Gastrocnemius medialis (tissue), 4 donors: Measurements from ENCODE around the gene TSHR. TPM values are rescaled to one million over a fixed set of nuclear protein-coding genes. Genes with fewer than 3 reads are reported as not detected.

Experiments used
- ATAC-seq, 2 donors: fragments of 150-250 bp; one replicate each; pipeline ENCODE4 v1.9.1; 2016
- DNase-seq, 2 donors: peaks; one replicate each; pipeline ENCODE4 v3.0.0-alpha.2; 2019
- H3K27ac ChIP-seq, 4 donors: fragments of 200-600 bp; sonication (generic); 1 replicate in 1 of 4; 2 replicates in 3 of 4; pipeline ENCODE4 v1.5.1; 2016 to 2018; ENCODE audit warnings: mild to moderate bottlenecking in 2 of 4, moderate library complexity in 1 of 4
- H3K27me3 ChIP-seq, 3 donors: fragments of 200-600 bp; sonication (generic) in 2 of 3; 1 replicate in 1 of 3; 2 replicates in 2 of 3; pipeline versions ENCODE4 v1.5.1 to v1.6.0; 2016 to 2019; ENCODE audit warnings: mild to moderate bottlenecking in 1 of 3, moderate library complexity in 1 of 3
- H3K36me3 ChIP-seq, 2 donors: fragments of 200-600 bp; sonication (generic) in 1 of 2; one replicate each; pipeline ENCODE4 v1.5.1; 2017 to 2018
- H3K4me1 ChIP-seq, 2 donors: fragments of 200-600 bp; sonication (generic) in 1 of 2; one replicate each; pipeline ENCODE4 v1.5.1; 2016 to 2017; ENCODE audit warnings: mild to moderate bottlenecking in 2 of 2
- H3K4me3 ChIP-seq, 4 donors: fragments of 200-600 bp; sonication (generic) in 3 of 4; 1 replicate in 1 of 4; 2 replicates in 3 of 4; pipeline ENCODE4 v1.5.1; 2016 to 2019; ENCODE audit warnings: mild to moderate bottlenecking in 2 of 4
- H3K9me3 ChIP-seq, 3 donors: fragments of 200-600 bp; sonication (generic) in 2 of 3; 1 replicate in 1 of 3; 2 replicates in 2 of 3; pipeline ENCODE4 v1.5.1; 2016 to 2019
- CTCF ChIP-seq, 5 experiments: fragments of 450-650 bp in 3 of 5; fragments of 200-600 bp in 2 of 5; sonication (generic) in 2 of 5; IDR thresholded peaks in 4 of 5; conservative IDR thresholded peaks in 1 of 5; 1 replicate in 4 of 5; 2 replicates in 1 of 5; pipeline ENCODE4 v1.5.1; 2016 to 2019; ENCODE audit warnings: antibody characterized with exemption in 5 of 5, mild to moderate bottlenecking in 3 of 5, moderate library complexity in 3 of 5
- POLR2A ChIP-seq, 2 donors: fragments of 450-650 bp; IDR thresholded peaks; one replicate each; pipeline ENCODE4 v1.6.1; 2017; ENCODE audit warnings: antibody characterized with exemption in 2 of 2, mild to moderate bottlenecking in 2 of 2, moderate library complexity in 2 of 2
- in situ Hi-C, 4 donors: fragments of 200-750 bp; cut with MboI; loops; one replicate each; pipeline versions ENCODE4 v1.15.0 to v1.8.0; 2017; ENCODE audit warnings: low sequenced_read_pairs in 4 of 4
- intact Hi-C: fragments of 100-400 bp; cut with DNase I; formaldehyde crosslinking; loops from one replicate; pipeline ENCODE4 v1.15.1; 2023; ENCODE audit warnings: low total_unique reads
- total RNA-seq, 4 donors: library from RNA; depleted of rRNA; stranded (reverse); fragments of >200 nt; gene quantifications; one replicate each; pipeline versions ENCODE4 v1.1.0 to v1.2.3, GENCODE V29; 2016

TSHR gene
- total RNA-seq, 4 donors from 2014 or later, result not detected

- in situ Hi-C loops, result loop anchor here in 2 of 4 donors (5.0 to 10.0 kb wide), 2 partner anchors 173 to 225 kb away; partner anchors contain the start of gene CEP128 (in 1 of the 2)
- ATAC-seq (peak; percentile 97 to 99), DNase-seq (peak; percentile 89 to 93)
- Histone ChIP-seq H3K4me3 (peak overlapping the region; percentile 61 to 85 (median 74)), H3K27ac (peak overlapping the region; percentile 91 to 96 (median 94)), H3K9me3 (no peaks in the 10 kb centered on the region), H3K27me3 (no peaks in the 10 kb centered on the region), H3K36me3 (no peaks in the 10 kb centered on the region), H3K4me1 (peaks cover 16 to 20% of the 10 kb centered on the region in 2 donors)
- TF ChIP-seq POLR2A (IDR thresholded peaks at IDR 0.05) (peak; percentile 61 to 75), CTCF (IDR thresholded peaks at IDR 0.05 in 4 of 5, conservative IDR thresholded peaks at IDR 0.05 in 1 of 5) (peak; percentile 86 to 95 (median 92))
- intact Hi-C loops, result loop anchor here (2.0 to 5.0 kb wide), 3 partner anchors 35 to 218 kb away; no protein-coding TSS in a partner anchor
Observed at GRCh38 chr14:81170104-81170828, 214.8 kb downstream of the TSHR start.

- Histone ChIP-seq H3K27ac (peak overlapping the region; percentile 91 to 96 (median 94)), H3K4me3 (peak overlapping the region; percentile 61 to 85 (median 74)), H3K36me3 (no peaks in the 10 kb centered on the region), H3K9me3 (no peaks in the 10 kb centered on the region), H3K4me1 (peaks cover 16 to 20% of the 10 kb centered on the region in 2 donors), H3K27me3 (no peaks in the 10 kb centered on the region)
- intact Hi-C loops (loop anchor here (2.0 to 5.0 kb wide), 3 partner anchors 34 to 219 kb away; no protein-coding TSS in a partner anchor), in situ Hi-C loops (loop anchor here in 2 of 4 donors (5.0 to 10.0 kb wide), 2 partner anchors 174 to 226 kb away; partner anchors contain the start of gene CEP128 (in 1 of the 2))
- DNase-seq, result no peak
- no peak for TF ChIP-seq POLR2A (IDR thresholded peaks at IDR 0.05)
- peak in 2 of 5 experiments; percentile 4 for TF ChIP-seq CTCF (IDR thresholded peaks at IDR 0.05 in 4 of 5, conservative IDR thresholded peaks at IDR 0.05 in 1 of 5)
- ATAC-seq, result peak; percentile 1 to 14
Observed at GRCh38 chr14:81170829-81171195, 215.4 kb downstream of the TSHR start.

- Histone ChIP-seq H3K4me3 (no peak overlapping the region), H3K27me3 (no peaks in the 10 kb centered on the region), H3K4me1 (peaks cover 16 to 20% of the 10 kb centered on the region in 2 donors), H3K27ac (no peak overlapping the region), H3K9me3 (no peaks in the 10 kb centered on the region), H3K36me3 (no peaks in the 10 kb centered on the region)
- intact Hi-C loops, result loop anchor here (5.0 kb wide), 1 partner anchor 220 kb away; no protein-coding TSS in a partner anchor
- in situ Hi-C loops, result loop anchor here in 2 of 4 donors (5.0 to 10.0 kb wide), 2 partner anchors 175 to 228 kb away; partner anchors contain the start of gene CEP128 (in 1 of the 2)
- DNase-seq (no peak), ATAC-seq (no peak)
- TF ChIP-seq CTCF (IDR thresholded peaks at IDR 0.05 in 4 of 5, conservative IDR thresholded peaks at IDR 0.05 in 1 of 5) (no peak), POLR2A (IDR thresholded peaks at IDR 0.05) (no peak)
Observed at GRCh38 chr14:81172353-81172752, 216.9 kb downstream of the TSHR start.

GRCh38 chr14:81172881-81173280 is 217.5 kb downstream of the TSHR start:
- no peak overlapping the region for H3K4me3 ChIP-seq
- DNase-seq, result no peak
- intact Hi-C loops (loop anchor here (5.0 kb wide), 1 partner anchor 221 kb away; no protein-coding TSS in a partner anchor), in situ Hi-C loops (loop anchor here in 2 of 4 donors (5.0 to 10.0 kb wide), 2 partner anchors 176 to 228 kb away; partner anchors contain the start of gene CEP128 (in 1 of the 2))
- H3K27me3 ChIP-seq, result no peaks in the 10 kb centered on the region
- no peaks in the 10 kb centered on the region for H3K36me3 ChIP-seq
- peaks cover 16 to 20% of the 10 kb centered on the region in 2 donors for H3K4me1 ChIP-seq
- H3K27ac ChIP-seq, result no peak overlapping the region
- TF ChIP-seq CTCF (IDR thresholded peaks at IDR 0.05 in 4 of 5, conservative IDR thresholded peaks at IDR 0.05 in 1 of 5), result no peak
- TF ChIP-seq POLR2A (IDR thresholded peaks at IDR 0.05), result no peak
- ATAC-seq, result no peak
- H3K9me3 ChIP-seq, result no peaks in the 10 kb centered on the region
